ENCODE measurements around the gene SERINC4. TPM values are rescaled to one million over a fixed set of nuclear protein-coding genes. Genes with fewer than 3 reads are reported as not detected.
"Not testable (repeated sequence)": the region's sequence is repeated elsewhere in the genome, so short reads cannot be mapped to it uniquely, and the experiment has no call there.

The SERINC4 gene
- total RNA-seq, 1 donor from 2014 or later = not detected

- no peak for DNase-seq (ENCODE audit: extremely low read depth, low read depth, low spot score)
These were observed 36.1 kb downstream of the SERINC4 start for GRCh38 chr15:43763819-43764446.

DNA sequence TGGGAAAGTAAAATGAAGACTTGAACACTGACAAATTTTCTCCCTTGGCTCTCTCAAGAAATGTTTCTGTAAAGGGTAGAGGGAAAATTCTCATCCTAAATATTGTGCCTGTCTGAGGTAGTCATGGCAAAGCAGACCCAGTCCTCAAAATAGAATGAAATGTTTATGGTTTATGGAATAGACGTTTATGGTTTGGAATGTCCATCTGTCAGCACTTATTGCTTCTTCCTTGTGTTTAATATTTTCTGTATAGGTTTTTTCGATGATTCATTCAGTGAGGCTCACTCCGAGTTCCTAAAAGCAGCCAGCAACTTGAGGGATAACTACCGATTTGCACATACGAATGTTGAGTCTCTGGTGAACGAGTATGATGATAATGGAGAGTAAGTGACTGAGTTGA is 37.2 kb downstream of the SERINC4 start:
- no peak for DNase-seq (ENCODE audit: extremely low read depth, low read depth, low spot score)

GRCh38 chr15:43751885-43752284 is 48.1 kb downstream of the SERINC4 start:
- no peak for DNase-seq (ENCODE audit: extremely low read depth, low read depth, low spot score)

DNA sequence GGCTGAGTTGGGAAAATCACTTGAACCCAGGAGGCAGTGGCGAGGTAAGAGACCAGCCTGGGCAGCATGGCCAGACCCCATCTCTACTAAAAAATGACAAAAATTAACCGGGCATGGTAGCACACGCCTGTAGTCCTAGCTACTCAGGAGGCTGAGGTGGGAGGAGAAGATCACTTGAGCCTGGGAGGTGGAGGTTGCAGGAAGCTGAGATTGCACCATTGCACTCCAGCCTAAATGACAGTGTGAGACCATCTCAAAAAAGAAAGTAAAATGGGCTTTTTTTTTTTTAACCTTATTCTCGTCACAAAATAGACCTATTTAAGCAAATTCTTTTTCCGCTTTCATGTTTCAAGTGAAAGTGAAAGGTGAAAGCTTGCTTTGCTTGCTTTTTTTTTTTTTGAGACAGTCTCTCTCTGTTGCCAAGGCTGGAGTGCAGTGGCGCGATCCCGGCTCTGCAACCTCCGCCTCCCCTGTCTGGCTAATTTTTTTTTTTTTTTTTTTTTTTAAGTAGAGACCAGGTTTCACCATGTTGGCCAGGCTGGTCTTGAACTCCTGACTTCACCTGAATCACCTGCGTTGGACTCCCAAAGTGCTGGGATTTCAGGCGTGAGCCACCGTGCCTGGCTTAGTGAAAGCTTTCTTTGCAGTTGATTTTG is 50.2 kb downstream of the SERINC4 start:
- DNase-seq (ENCODE audit: extremely low read depth, low read depth, low spot score) = no peak

DNA sequence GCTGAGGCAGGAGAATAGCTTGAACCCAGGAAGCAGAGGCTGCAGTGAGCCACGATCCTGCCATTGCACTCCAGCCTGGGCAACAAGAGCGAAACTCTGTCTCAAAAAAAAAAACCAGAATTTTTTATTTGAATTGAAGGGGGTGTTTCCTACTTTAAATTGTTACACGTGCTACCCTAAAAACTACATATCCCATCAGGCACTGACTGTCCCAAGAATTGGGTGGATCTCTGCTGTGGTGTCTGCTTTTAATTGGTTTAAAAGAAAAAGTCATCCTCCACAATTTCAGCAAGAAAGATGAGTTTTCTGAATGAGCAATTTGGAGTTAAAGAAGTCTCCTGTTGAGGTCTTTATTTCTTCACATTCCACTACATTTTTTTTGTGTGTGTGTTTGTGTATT is 51.6 kb downstream of the SERINC4 start:
- no peak for DNase-seq (ENCODE audit: extremely low read depth, low read depth, low spot score)

GRCh38 chr15:43746903-43747309 is 53.1 kb downstream of the SERINC4 start:
- not testable (repeated sequence) for DNase-seq (ENCODE audit: extremely low read depth, low read depth, low spot score)

GRCh38 chr15:43746245-43746902 is 53.6 kb downstream of the SERINC4 start, which contains the start of gene PDIA3:
PDIA3 (plus strand) TSS chr15:43746438; CDS start chr15:43746540, 102 bp downstream.
- not testable (repeated sequence) for DNase-seq (ENCODE audit: extremely low read depth, low read depth, low spot score)

Other genes with a start within 250 kb of the SERINC4 start
- 10.8 and 13.1 TPM in 2 replicates for gene PPIP5K1, start 210.0 kb downstream of the SERINC4 start, total RNA-seq
- gene CKMT1B, start 206.2 kb downstream of the SERINC4 start, total RNA-seq = not detected in 2 replicates
- 0.15 TPM in 1 of 2 replicates, not detected in the other for gene STRC, start 181.4 kb downstream of the SERINC4 start, total RNA-seq
- 0.10 and 0.29 TPM in 2 replicates for gene CATSPER2, start 151.4 kb downstream of the SERINC4 start, total RNA-seq
- not detected in 2 replicates for gene CKMT1A, start 106.4 kb downstream of the SERINC4 start, total RNA-seq
- 425 and 497 TPM in 2 replicates for gene PDIA3, start 53.8 kb downstream of the SERINC4 start, total RNA-seq
- gene ELL3, start 23.3 kb downstream of the SERINC4 start, total RNA-seq = 2.1 and 3.6 TPM in 2 replicates
- gene SERF2, start 7.9 kb downstream of the SERINC4 start, total RNA-seq = 1,411 and 2,053 TPM in 2 replicates
- 14.8 and 17.2 TPM in 2 replicates for gene HYPK, start 379 bp upstream of the SERINC4 start, total RNA-seq
- 16.5 and 18.8 TPM in 2 replicates for gene MFAP1, start 24.5 kb upstream of the SERINC4 start, total RNA-seq
- gene WDR76, start 26.8 kb upstream of the SERINC4 start, total RNA-seq = 1.8 and 6.6 TPM in 2 replicates

Data from glomerular endothelial cell (primary cell).